Ishikawa (cell line): ENCODE results near the gene OR8B4.

Experiments used
- CEBPB ChIP-seq: IDR thresholded peaks from 2 replicates; pipeline ENCODE4 v1.6.1; 2012
- CREB1 ChIP-seq: IDR thresholded peaks from 2 replicates; pipeline ENCODE4 v1.6.1; 2012; ENCODE audit warnings: low read depth
- EGR1 ChIP-seq: IDR thresholded peaks from 2 replicates; pipeline ENCODE4 v1.6.1; 2012
- EP300 ChIP-seq: IDR thresholded peaks from 2 replicates; pipeline ENCODE4 v1.6.1; 2012; ENCODE audit warnings: borderline replicate concordance
- FOXM1 ChIP-seq: IDR thresholded peaks from 2 replicates; pipeline ENCODE4 v1.6.1; 2012; ENCODE audit warnings: low read depth, borderline replicate concordance
- NFIC ChIP-seq: IDR thresholded peaks from 2 replicates; pipeline ENCODE4 v1.6.1; 2012
- RAD21 ChIP-seq: IDR thresholded peaks from 2 replicates; pipeline ENCODE4 v1.6.1; 2012; ENCODE audit warnings: low read depth
- TAF1 ChIP-seq: IDR thresholded peaks from 2 replicates; pipeline ENCODE4 v1.6.1; 2012; ENCODE audit warnings: low read depth, mild to moderate bottlenecking
- TCF12 ChIP-seq: IDR thresholded peaks from 2 replicates; pipeline ENCODE4 v1.6.1; 2012; ENCODE audit warnings: low read depth
- TEAD4 ChIP-seq: IDR thresholded peaks from 2 replicates; pipeline ENCODE4 v1.6.1; 2012
- YY1 ChIP-seq: IDR thresholded peaks from 2 replicates; pipeline ENCODE4 v1.6.1; 2012; ENCODE audit warnings: low read depth
- ZBTB7A ChIP-seq: IDR thresholded peaks from 2 replicates; pipeline ENCODE4 v1.6.1; 2012; ENCODE audit warnings: low read depth
- TF ChIP-seq, protein P1 (sequence below): IDR thresholded peaks from 2 replicates; pipeline ENCODE4 v1.6.1; 2012
- TF ChIP-seq, protein P2 (sequence below): IDR thresholded peaks from 2 replicates; pipeline ENCODE4 v1.6.1; 2012
- TF ChIP-seq, protein P3 (sequence below): IDR thresholded peaks from 2 replicates; pipeline ENCODE4 v1.6.1; 2012; ENCODE audit warnings: low read depth, mild to moderate bottlenecking

OR8B4 gene

DNA sequence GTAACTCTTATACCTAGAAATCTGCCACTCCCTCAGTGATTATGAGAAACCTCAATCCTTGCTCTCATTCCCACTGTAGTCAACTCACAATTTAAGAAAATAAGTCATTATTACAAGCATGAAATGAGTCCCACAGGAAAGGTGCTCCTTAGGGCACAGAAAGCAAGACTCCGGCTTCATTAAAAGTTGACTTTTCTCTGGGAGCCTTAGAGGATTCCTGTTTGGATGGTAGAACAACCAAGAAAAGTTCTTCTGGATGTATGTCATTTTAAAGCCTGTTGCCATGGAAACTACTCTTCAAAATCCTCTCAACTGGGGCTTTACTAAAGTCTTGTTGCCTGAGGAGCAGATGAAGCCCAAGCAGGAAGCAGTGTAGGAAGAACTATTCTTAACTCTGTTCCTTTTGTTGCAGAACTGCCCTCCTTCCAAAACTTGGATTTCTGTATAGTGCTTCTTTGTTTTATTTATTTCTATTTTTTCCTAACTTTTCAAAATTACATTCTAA, 21.0 kb upstream of the OR8B4 start, which contains the start of gene OR8B8:
OR8B8 (minus strand) TSS at position 51 of the 505 bp plus-strand sequence. CDS start 4,611 bp downstream, outside the sequence.
- no peak for TF ChIP-seq NFIC
- TF ChIP-seq ZBTB7A, result no peak
- no peak for TF ChIP-seq EP300
- no peak for TF ChIP-seq TCF12
- no peak for TF ChIP-seq CREB1

DNA sequence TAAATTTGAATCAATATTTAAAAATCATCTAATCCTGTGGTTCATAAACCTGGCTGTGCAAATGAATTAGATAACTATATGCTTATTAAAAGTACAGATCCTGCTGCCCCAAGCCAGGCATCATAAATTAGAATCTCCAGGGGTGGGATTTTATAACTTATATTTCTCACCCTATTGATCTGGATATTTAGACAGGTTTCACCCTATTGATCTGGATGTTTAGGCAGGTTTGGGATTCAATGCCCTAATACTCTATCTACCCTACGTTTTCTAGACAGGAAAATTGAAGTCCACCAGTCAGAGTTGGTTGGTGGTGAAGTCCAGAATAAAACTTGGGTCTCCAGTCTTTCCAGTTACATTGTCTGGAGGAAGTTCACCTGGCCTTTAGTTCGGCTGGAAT, 18.2 kb upstream of the OR8B4 start:
- TF ChIP-seq TCF12, result no peak
- TF ChIP-seq FOXM1, result no peak
- no peak for TF ChIP-seq TAF1
- no peak for TF ChIP-seq EGR1
- no peak for TF ChIP-seq ZBTB7A
- TF ChIP-seq CREB1, result no peak

DNA sequence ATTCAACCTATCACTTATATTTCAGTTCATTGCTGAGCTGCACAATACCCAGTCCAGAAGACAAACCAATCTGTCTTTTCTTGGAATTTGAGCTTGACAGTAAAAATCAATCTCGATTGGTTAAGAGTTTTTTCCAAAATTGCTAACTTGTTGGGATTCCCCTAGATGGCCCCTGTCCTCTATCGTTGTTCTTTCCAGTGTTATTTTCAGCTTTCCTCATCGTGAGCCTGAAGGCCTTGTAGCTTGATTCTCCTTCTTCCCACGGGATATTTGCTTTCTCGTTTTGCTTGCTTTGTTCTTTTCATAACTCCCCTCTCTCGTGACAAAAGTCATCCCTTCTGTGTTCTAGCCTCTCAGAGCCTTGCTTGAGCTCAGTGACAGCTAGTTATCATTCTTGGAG, 17.8 kb upstream of the OR8B4 start:
- TF ChIP-seq, protein P1, sequence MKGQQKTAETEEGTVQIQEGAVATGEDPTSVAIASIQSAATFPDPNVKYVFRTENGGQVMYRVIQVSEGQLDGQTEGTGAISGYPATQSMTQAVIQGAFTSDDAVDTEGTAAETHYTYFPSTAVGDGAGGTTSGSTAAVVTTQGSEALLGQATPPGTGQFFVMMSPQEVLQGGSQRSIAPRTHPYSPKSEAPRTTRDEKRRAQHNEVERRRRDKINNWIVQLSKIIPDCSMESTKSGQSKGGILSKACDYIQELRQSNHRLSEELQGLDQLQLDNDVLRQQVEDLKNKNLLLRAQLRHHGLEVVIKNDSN, result no peak
- TF ChIP-seq YY1 (no peak), TCF12 (no peak), ZBTB7A (no peak)

DNA sequence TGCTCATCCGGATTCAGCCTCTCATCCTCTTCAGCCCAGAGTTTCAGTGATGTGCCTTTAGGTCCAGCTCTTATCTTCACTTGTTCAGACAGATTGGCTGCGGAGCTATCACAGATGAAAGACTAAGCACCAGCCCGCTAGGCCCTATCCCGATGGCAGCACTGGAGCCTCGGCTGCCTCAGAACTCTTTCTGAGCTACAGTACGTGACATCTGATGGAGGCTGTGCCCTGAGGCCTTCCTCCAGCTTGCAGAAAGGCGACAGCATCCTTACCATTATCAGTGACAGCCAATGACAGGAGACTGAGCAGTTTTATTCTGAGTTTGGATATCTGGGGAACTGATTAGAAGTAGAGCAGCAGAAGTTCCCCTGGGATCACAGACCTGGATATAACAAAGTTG, 16.8 kb upstream of the OR8B4 start:
- no peak for TF ChIP-seq TCF12
- no peak for TF ChIP-seq NFIC
- no peak for TF ChIP-seq TEAD4

DNA sequence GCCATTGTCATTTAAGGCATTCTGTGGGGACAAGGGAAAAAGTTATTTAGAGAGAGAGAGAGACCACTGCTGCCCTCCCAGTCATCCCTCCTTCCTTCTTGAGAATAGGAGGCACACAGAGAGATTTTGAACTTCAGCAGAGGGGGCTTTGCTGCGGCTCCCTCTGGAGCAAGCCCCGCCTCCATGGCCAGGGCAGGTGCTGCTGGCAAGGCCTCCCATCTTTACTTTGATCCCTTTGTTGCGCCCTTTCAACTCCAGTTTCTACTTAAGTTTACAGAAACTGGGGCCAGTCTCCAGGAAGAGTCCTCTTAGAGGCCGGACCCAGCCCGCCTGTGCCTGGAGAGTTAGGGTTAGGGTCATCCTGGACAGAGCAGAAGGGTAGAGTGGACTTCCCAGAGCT, 16.4 kb upstream of the OR8B4 start:
- TF ChIP-seq TCF12 (no peak), TEAD4 (no peak), CEBPB (no peak)
- TF ChIP-seq, protein P2, sequence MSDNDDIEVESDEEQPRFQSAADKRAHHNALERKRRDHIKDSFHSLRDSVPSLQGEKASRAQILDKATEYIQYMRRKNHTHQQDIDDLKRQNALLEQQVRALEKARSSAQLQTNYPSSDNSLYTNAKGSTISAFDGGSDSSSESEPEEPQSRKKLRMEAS, result no peak

DNA sequence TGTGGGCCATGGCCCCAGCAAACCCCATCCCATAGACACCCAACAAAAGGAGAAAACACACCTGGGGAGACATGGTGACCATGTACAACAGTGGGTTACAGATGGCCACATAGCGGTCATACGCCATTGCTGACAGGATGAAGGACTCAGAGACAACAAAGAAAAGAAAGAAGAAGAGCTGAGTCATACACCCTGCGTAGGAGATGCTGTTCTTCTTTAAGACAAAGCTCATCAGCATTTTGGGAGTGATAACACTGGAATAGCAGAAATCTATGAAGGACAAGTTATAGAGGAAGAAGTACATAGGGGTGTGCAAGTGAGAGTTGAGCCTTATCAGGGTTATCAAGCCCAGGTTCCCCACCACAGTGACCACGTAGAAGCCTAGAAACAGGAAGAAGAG, 15.9 kb upstream of the OR8B4 start:
- TF ChIP-seq TAF1 (no peak), CEBPB (no peak), YY1 (no peak), CREB1 (no peak), TCF12 (no peak), NFIC (no peak), FOXM1 (no peak)
- TF ChIP-seq, protein P1, result no peak
- TF ChIP-seq, protein P2, result no peak

DNA sequence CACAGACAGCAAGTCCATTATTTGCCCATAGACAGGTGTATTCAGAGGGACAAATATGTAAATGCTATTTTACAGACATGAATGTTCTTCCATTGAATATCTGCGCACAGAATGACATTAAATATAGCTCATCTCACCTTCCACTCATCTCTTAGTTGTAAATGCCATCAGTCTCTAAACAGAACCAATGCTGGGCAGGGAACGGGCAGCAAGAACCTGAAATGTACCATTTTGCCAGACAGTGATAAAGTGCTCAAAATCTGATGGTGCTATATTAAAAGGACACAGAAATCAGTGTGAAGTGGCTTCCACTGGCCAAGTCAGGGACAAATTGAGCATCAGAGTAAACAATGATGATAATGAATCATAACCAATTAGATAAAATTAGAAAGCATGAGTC, 10.0 kb upstream of the OR8B4 start:
- TF ChIP-seq, protein P3, sequence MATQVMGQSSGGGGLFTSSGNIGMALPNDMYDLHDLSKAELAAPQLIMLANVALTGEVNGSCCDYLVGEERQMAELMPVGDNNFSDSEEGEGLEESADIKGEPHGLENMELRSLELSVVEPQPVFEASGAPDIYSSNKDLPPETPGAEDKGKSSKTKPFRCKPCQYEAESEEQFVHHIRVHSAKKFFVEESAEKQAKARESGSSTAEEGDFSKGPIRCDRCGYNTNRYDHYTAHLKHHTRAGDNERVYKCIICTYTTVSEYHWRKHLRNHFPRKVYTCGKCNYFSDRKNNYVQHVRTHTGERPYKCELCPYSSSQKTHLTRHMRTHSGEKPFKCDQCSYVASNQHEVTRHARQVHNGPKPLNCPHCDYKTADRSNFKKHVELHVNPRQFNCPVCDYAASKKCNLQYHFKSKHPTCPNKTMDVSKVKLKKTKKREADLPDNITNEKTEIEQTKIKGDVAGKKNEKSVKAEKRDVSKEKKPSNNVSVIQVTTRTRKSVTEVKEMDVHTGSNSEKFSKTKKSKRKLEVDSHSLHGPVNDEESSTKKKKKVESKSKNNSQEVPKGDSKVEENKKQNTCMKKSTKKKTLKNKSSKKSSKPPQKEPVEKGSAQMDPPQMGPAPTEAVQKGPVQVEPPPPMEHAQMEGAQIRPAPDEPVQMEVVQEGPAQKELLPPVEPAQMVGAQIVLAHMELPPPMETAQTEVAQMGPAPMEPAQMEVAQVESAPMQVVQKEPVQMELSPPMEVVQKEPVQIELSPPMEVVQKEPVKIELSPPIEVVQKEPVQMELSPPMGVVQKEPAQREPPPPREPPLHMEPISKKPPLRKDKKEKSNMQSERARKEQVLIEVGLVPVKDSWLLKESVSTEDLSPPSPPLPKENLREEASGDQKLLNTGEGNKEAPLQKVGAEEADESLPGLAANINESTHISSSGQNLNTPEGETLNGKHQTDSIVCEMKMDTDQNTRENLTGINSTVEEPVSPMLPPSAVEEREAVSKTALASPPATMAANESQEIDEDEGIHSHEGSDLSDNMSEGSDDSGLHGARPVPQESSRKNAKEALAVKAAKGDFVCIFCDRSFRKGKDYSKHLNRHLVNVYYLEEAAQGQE, result no peak
- no peak for TF ChIP-seq FOXM1
- no peak for TF ChIP-seq CREB1
- no peak for TF ChIP-seq TEAD4
- no peak for TF ChIP-seq EP300
- TF ChIP-seq NFIC, result no peak
- TF ChIP-seq, protein P2, result no peak
- no peak for TF ChIP-seq TAF1

DNA sequence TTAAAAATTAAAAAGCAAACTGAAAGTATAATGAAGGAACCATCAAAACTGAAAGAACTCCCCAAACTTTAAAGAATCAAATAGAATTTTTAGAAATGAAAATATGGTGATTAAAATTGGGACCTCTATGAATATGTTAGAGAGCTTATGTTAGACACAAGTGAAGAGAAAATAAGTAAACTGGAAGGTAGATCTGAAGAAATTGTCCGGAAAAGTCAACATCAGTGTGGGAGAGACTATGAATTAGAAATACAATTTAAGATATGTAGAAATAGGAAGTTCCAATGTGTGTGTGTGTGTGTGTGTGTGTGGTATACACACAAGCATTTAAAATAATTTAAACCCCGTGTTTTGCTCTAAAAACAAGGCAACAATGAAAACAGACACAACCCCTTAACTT, 4.9 kb upstream of the OR8B4 start:
- TF ChIP-seq EP300 (no peak), ZBTB7A (no peak), NFIC (no peak), TAF1 (no peak), TEAD4 (no peak), RAD21 (no peak), FOXM1 (no peak), EGR1 (no peak), CEBPB (no peak), TCF12 (no peak), CREB1 (no peak), YY1 (no peak)
- TF ChIP-seq, protein P1, result no peak
- TF ChIP-seq, protein P2, result no peak
- TF ChIP-seq, protein P3, result no peak
